Measurements from ENCODE around the gene PRDM16.
"Not testable (repeated sequence)": the region's sequence is repeated elsewhere in the genome, so short reads cannot be mapped to it uniquely, and the experiment has no call there.

PRDM16 gene

GRCh38 chr1:3084154-3084553, 15.2 kb downstream of the PRDM16 start:
- no peaks in the 10 kb centered on the region for H3K27me3 ChIP-seq (ENCODE audit: insufficient read depth, low read depth, severe bottlenecking)
- H3K36me3 ChIP-seq = no peaks in the 10 kb centered on the region
- no peaks in the 10 kb centered on the region for H3K9me3 ChIP-seq (ENCODE audit: severe bottlenecking)
- no peak for DNase-seq
- no peak overlapping the region for H3K4me3 ChIP-seq (ENCODE audit: low read depth, low read length)
- TF ChIP-seq CTCF (IDR thresholded peaks at IDR 0.05; ENCODE audit: low read depth, low read length) = no peak
- no peak overlapping the region for H3K27ac ChIP-seq

GRCh38 chr1:3084726-3085125, 15.7 kb downstream of the PRDM16 start:
- no peak for DNase-seq
- TF ChIP-seq CTCF (IDR thresholded peaks at IDR 0.05; ENCODE audit: low read depth, low read length) = no peak
- H3K27ac ChIP-seq = no peak overlapping the region

GRCh38 chr1:3085721-3086120, 16.7 kb downstream of the PRDM16 start:
- no peak for DNase-seq
- no peak for TF ChIP-seq CTCF (IDR thresholded peaks at IDR 0.05; ENCODE audit: low read depth, low read length)
- Histone ChIP-seq H3K9me3 (ENCODE audit: severe bottlenecking) (no peaks in the 10 kb centered on the region), H3K36me3 (no peaks in the 10 kb centered on the region), H3K4me3 (ENCODE audit: low read depth, low read length) (no peak overlapping the region), H3K27me3 (ENCODE audit: insufficient read depth, low read depth, severe bottlenecking) (no peaks in the 10 kb centered on the region), H3K27ac (no peak overlapping the region)

More at GRCh38 chr1:3084726-3085125, 15.7 kb downstream of the PRDM16 start:
- Histone ChIP-seq H3K9me3 (ENCODE audit: severe bottlenecking) (no peaks in the 10 kb centered on the region), H3K4me3 (ENCODE audit: low read depth, low read length) (no peak overlapping the region), H3K36me3 (no peaks in the 10 kb centered on the region), H3K27me3 (ENCODE audit: insufficient read depth, low read depth, severe bottlenecking) (no peaks in the 10 kb centered on the region)

GRCh38 chr1:3086272-3086974, 17.4 kb downstream of the PRDM16 start:
- no peaks in the 10 kb centered on the region for H3K9me3 ChIP-seq (ENCODE audit: severe bottlenecking)
- no peak overlapping the region for H3K4me3 ChIP-seq (ENCODE audit: low read depth, low read length)
- DNase-seq = no peak
- H3K27me3 ChIP-seq (ENCODE audit: insufficient read depth, low read depth, severe bottlenecking) = no peaks in the 10 kb centered on the region
- TF ChIP-seq CTCF (IDR thresholded peaks at IDR 0.05; ENCODE audit: low read depth, low read length) = no peak
- H3K27ac ChIP-seq = no peak overlapping the region
- H3K36me3 ChIP-seq = no peaks in the 10 kb centered on the region

- H3K27me3 ChIP-seq (ENCODE audit: insufficient read depth, low read depth, severe bottlenecking) = no peaks in the 10 kb centered on the region
- H3K27ac ChIP-seq = no peak overlapping the region
- no peaks in the 10 kb centered on the region for H3K9me3 ChIP-seq (ENCODE audit: severe bottlenecking)
- H3K36me3 ChIP-seq = no peaks in the 10 kb centered on the region
- no peak overlapping the region for H3K4me3 ChIP-seq (ENCODE audit: low read depth, low read length)
- TF ChIP-seq CTCF (IDR thresholded peaks at IDR 0.05; ENCODE audit: low read depth, low read length) = no peak
- DNase-seq = no peak
Measured at GRCh38 chr1:3087049-3087448, 18.0 kb downstream of the PRDM16 start.

GRCh38 chr1:3087946-3088668, 19.1 kb downstream of the PRDM16 start:
- not testable (repeated sequence) for DNase-seq; H3K27ac ChIP-seq; H3K9me3 ChIP-seq (ENCODE audit: severe bottlenecking); H3K36me3 ChIP-seq; H3K27me3 ChIP-seq (ENCODE audit: insufficient read depth, low read depth, severe bottlenecking); H3K4me3 ChIP-seq (ENCODE audit: low read depth, low read length)

Measured in WERI-Rb-1 (cell line).